TTC549 (cell line): ENCODE data around the gene ARHGAP1.
"Not testable (repeated sequence)": the region's sequence is repeated elsewhere in the genome, so short reads cannot be mapped to it uniquely, and the experiment has no call there.

Experiments
- FAIRE-seq: peaks from 2 replicates; lab custom pipeline; 2012; peaks lifted over from hg19 to GRCh38; lab: Jason Lieb, UNC

Gene ARHGAP1

GRCh38 chr11:46722566-46723358 is 22.3 kb upstream of the ARHGAP1 start:
- no peak for FAIRE-seq

- FAIRE-seq, result no peak
Measured at GRCh38 chr11:46721286-46721685, 20.9 kb upstream of the ARHGAP1 start.

GRCh38 chr11:46719543-46720218 is 19.3 kb upstream of the ARHGAP1 start:
- FAIRE-seq, result no peak

- no peak for FAIRE-seq
Measured at GRCh38 chr11:46719048-46719542, 18.7 kb upstream of the ARHGAP1 start, which contains the start of gene F2. Gene F2, plus strand, starts transcription at chr11:46719213. Its CDS starts 23 bp downstream, at chr11:46719236.

- no peak for FAIRE-seq
Measured at GRCh38 chr11:46718155-46719019, 18.0 kb upstream of the ARHGAP1 start.

GRCh38 chr11:46717825-46718154 is 17.4 kb upstream of the ARHGAP1 start:
- not testable (repeated sequence) for FAIRE-seq

GRCh38 chr11:46712874-46713576 is 12.6 kb upstream of the ARHGAP1 start:
- FAIRE-seq, result no peak

- FAIRE-seq, result no peak
Measured at GRCh38 chr11:46711303-46711702, 10.9 kb upstream of the ARHGAP1 start.

- FAIRE-seq, result no peak
Measured at GRCh38 chr11:46710821-46711269, 10.4 kb upstream of the ARHGAP1 start.

GRCh38 chr11:46709351-46709750 is 8.9 kb upstream of the ARHGAP1 start:
- not testable (repeated sequence) for FAIRE-seq

- FAIRE-seq, result no peak
Measured at GRCh38 chr11:46706886-46707285, 6.5 kb upstream of the ARHGAP1 start.

- no peak for FAIRE-seq
Measured at GRCh38 chr11:46705070-46705688, 4.8 kb upstream of the ARHGAP1 start.

GRCh38 chr11:46701078-46701654 is 747 bp upstream of the ARHGAP1 start:
- FAIRE-seq, result no peak

- FAIRE-seq, result no peak
Measured at GRCh38 chr11:46698597-46698996, 1.8 kb downstream of the ARHGAP1 start.

- FAIRE-seq, result no peak
Measured at GRCh38 chr11:46697723-46698122, 2.7 kb downstream of the ARHGAP1 start.

- no peak for FAIRE-seq
Measured at GRCh38 chr11:46697303-46697702, 3.1 kb downstream of the ARHGAP1 start.

GRCh38 chr11:46696212-46696558 is 4.2 kb downstream of the ARHGAP1 start:
- FAIRE-seq, result no peak

GRCh38 chr11:46695345-46696211 is 4.8 kb downstream of the ARHGAP1 start:
- no peak for FAIRE-seq

GRCh38 chr11:46694607-46695006 is 5.8 kb downstream of the ARHGAP1 start:
- FAIRE-seq, result no peak

GRCh38 chr11:46694072-46694471 is 6.3 kb downstream of the ARHGAP1 start:
- no peak for FAIRE-seq
